ENCODE data around the gene NPFF.
"Not testable (repeated sequence)": the region's sequence is repeated elsewhere in the genome, so short reads cannot be mapped to it uniquely, and the experiment has no call there.

Gene NPFF

GRCh38 chr12:53506881-53507602 is at the start of gene NPFF:
Gene NPFF, minus strand, starts transcription at chr12:53507484. Its CDS starts 10 bp downstream, at chr12:53507474.
- TF ChIP-seq CTCF (IDR thresholded peaks at IDR 0.05; ENCODE audit: borderline replicate concordance, insufficient read depth, low read depth, low read length): no peak
- no peak within 1 kb of the TSS for H3K4me3 ChIP-seq (ENCODE audit: low read depth, low read length)

- no peak for TF ChIP-seq CTCF (IDR thresholded peaks at IDR 0.05; ENCODE audit: borderline replicate concordance, insufficient read depth, low read depth, low read length)
- no peak overlapping the region for H3K4me3 ChIP-seq (ENCODE audit: low read depth, low read length)
These were observed 45.4 kb upstream of the NPFF start for GRCh38 chr12:53552361-53553327.

GRCh38 chr12:53551889-53552291 is 44.6 kb upstream of the NPFF start:
- no peak for TF ChIP-seq CTCF (IDR thresholded peaks at IDR 0.05; ENCODE audit: borderline replicate concordance, insufficient read depth, low read depth, low read length)

GRCh38 chr12:53550595-53550994 is 43.3 kb upstream of the NPFF start:
- TF ChIP-seq CTCF (IDR thresholded peaks at IDR 0.05; ENCODE audit: borderline replicate concordance, insufficient read depth, low read depth, low read length): no peak

More at GRCh38 chr12:53551889-53552291, 44.6 kb upstream of the NPFF start:
- no peak overlapping the region for H3K4me3 ChIP-seq (ENCODE audit: low read depth, low read length)

GRCh38 chr12:53550131-53550530 is 42.8 kb upstream of the NPFF start:
- not testable (repeated sequence) for H3K4me3 ChIP-seq (ENCODE audit: low read depth, low read length)

More at GRCh38 chr12:53550595-53550994, 43.3 kb upstream of the NPFF start:
- H3K4me3 ChIP-seq (ENCODE audit: low read depth, low read length): no peak overlapping the region

- not testable (repeated sequence) for H3K4me3 ChIP-seq (ENCODE audit: low read depth, low read length)
These were observed 41.1 kb upstream of the NPFF start for GRCh38 chr12:53548354-53548753.

GRCh38 chr12:53543539-53543938 is 36.3 kb upstream of the NPFF start:
- peak; percentile 83 for TF ChIP-seq CTCF (IDR thresholded peaks at IDR 0.05; ENCODE audit: borderline replicate concordance, insufficient read depth, low read depth, low read length)
- H3K4me3 ChIP-seq (ENCODE audit: low read depth, low read length): no peak overlapping the region

GRCh38 chr12:53539526-53539925 is 32.2 kb upstream of the NPFF start:
- H3K4me3 ChIP-seq (ENCODE audit: low read depth, low read length): no peak overlapping the region
- no peak for TF ChIP-seq CTCF (IDR thresholded peaks at IDR 0.05; ENCODE audit: borderline replicate concordance, insufficient read depth, low read depth, low read length)
